NK-92 (cell line): Measurements from ENCODE around the gene TACSTD2.
"Not testable (repeated sequence)": the region's sequence is repeated elsewhere in the genome, so short reads cannot be mapped to it uniquely, and the experiment has no call there.

Source experiments
- DNase-seq: peaks from one replicate; lab custom pipeline; 2025; ENCODE audit not compliant: unreplicated experiment; lab: John Stamatoyannopoulos, UW

Gene TACSTD2

DNA sequence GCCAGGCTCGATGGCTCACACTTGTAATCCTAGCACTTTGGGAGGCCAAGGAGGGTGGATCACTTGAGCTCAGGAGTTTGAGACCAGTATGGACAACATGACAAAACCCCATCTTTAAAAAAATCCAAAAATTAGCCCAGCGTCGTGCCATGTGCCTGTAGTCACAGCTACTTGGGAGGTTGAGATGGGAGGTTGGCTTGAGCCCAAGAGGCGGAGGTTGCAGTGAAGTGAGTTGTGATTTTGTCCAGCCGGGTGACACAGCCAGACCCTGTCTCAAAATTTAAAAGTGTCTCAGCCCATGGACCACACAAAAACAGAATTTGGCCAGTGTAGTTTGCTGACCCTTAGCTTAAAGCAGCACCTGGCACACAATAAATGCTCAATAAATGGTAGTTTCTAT is 11.3 kb upstream of the TACSTD2 start:
- DNase-seq = no peak

GRCh38 chr1:58587667-58588066 is 10.6 kb upstream of the TACSTD2 start:
- no peak for DNase-seq

GRCh38 chr1:58586271-58586670 is 9.2 kb upstream of the TACSTD2 start:
- DNase-seq = no peak

GRCh38 chr1:58585581-58586151 is 8.6 kb upstream of the TACSTD2 start:
- no peak for DNase-seq

DNA sequence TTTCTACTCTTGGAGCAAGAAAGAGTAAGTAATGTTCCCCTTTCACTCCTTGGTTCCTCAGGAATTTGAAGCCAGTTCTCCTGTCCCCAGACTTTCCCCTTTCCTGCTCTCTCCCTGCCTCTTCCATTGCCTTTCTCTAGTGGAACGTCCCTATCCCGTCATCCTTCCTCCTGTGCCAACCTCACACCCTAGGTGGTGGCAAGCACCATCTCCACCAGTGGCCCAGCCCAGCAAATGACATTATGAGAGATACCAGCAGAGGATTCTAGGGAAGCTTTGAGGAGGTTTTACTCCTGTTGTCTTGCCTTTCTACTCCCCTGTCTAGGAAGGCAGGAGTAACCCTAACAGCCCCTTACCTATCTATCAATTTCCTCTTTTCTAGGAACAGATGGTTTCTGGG is 8.1 kb upstream of the TACSTD2 start:
- DNase-seq = no peak

DNA sequence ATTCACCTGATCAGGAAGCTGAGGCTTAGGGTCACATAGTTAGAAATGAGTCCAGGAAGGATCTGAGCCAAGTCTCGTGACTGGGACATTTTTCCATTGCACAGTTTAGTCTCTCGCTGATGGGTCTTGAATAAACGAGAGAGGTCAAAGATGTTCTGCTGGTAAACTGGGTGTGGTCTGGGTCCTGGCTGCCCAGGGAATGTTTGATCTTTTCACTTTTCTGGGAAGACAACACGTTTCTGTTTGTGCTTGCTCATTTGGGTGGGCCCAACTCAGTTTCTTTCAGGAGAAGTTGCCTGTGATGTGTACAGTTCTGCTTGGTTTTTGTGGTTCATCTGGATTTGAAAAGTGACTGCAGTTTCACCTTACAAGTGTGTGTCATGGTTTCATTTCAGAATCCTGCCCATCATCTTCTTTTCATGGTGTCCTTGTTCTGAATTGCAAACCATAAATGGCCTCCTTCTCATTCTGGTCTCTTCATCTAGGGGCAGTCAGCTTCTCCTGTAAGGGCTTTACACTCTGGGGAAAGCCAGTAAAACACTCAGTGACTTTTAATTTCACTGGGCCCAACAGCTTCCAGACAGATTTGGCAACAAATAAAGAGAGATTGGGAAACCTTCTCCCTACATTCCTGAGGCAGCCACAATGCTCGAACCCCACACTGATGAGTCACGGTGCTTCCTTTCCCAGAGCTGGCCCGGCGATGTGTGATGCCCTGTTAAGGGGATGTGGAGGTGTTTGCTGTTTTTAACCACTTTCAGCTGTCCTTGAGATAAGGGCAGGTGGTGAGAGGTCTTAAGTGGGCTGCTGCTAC is 7.2 kb upstream of the TACSTD2 start:
- no peak for DNase-seq

GRCh38 chr1:58583496-58583895 is 6.4 kb upstream of the TACSTD2 start:
- DNase-seq = no peak

GRCh38 chr1:58582143-58582542 is 5.1 kb upstream of the TACSTD2 start:
- not testable (repeated sequence) for DNase-seq

DNA sequence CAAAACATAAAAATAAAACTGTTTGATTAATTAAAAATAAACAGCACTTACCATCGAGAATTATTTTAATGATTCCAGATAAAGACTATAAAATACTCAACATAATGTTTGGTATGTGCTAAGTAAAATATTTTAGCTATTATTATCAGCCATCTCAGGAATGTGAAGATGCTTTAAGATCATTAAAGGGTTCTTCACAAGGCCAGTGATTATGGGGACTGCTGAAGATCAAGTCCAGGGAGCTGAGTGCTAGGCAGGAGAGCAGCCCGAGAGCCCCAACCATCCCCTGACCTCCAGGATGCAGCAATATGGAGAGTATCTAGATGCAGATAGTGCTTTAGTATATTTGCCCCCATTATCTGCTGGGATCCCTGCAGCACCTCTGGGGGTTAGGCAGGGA is 4.6 kb upstream of the TACSTD2 start:
- no peak for DNase-seq

DNA sequence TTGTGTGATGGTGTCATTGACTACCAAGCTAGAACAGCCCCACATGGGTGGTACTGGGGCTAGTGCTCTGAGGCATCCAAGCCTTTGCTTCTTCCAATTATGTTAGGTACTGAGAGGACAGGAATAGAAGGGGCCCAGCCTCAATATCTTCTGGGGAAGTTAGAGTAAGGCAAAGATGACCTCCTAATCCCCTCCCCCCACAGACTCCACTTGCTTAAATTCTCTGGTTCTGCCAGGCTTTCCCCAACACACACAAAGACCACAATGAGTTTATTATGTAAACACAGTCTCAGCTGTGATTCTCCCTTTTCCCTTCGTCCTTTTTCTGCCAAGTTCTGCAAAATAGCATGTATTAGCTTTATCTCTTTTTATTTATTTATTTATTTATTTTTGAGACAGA is 3.1 kb upstream of the TACSTD2 start:
- no peak for DNase-seq

DNA sequence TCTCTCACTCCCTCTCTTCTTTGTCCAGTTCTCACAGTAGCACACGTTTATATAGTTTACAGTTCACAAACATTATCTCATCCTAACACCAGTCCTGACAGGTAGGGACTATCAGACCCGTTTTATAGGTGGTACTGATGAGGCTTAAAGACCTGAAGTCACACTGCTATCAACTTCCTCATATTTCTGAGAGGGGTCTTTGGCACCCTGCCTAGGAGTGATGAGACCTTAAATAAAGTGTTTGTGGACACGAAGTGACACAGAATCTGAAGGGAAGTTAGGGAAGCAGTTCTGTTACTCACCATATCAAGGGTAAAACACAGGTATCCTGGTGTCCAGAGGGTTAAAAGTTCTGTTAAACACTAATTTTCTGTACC is 590 bp upstream of the TACSTD2 start:
- DNase-seq = no peak

GRCh38 chr1:58576325-58576726 is 726 bp downstream of the TACSTD2 start:
- DNase-seq = no peak

DNA sequence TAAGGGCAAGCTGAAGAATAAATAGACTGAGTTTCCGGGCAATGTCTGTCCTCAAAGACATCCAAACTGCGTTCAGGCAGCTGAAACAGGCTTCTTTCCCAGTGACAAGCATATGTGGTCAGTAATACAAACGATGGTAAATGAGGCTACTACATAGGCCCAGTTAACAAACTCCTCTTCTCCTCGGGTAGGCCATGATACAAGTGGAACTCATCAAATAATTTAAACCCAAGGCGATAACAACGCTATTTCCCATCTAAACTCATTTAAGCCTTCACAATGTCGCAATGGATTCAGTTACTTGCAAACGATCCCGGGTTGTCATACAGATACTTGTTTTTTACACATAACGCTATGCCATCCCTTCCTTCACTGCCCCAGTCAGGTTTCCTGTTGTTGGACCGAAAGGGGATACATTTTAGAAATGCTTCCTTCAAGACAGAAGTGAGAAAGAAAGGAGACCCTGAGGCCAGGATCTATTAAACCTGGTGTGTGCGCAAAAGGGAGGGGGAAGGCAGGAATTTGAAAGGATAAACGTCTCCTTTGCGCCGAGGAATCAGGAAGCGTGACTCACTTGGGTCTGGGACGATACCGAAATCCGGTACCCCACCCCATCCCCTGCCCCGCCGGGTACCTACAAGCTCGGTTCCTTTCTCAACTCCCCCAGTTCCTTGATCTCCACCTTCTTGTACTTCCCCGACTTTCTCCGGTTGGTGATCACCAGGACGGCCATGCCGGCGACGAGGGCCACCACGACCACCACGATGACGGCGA is 1.3 kb downstream of the TACSTD2 start:
- DNase-seq = no peak

DNA sequence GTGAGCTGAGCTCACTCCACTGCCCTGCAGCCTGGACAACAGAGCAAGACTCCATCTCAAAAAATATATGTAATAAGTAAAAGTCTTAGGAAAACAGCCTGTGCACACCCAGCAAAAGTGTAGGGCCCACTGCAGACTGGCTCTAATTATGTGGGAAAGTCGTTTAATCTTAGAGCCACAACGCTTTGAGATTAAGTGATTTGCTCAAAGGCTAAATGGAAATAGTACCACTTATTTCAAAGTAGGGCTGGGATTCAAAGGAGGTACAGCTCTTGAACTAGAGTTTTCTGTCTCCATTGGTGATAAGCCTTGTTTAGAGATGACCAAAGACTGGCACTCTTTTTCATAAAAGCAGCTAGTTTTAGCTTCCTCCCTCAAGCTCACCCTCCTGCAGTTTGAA is 2.2 kb downstream of the TACSTD2 start:
- no peak for DNase-seq

DNA sequence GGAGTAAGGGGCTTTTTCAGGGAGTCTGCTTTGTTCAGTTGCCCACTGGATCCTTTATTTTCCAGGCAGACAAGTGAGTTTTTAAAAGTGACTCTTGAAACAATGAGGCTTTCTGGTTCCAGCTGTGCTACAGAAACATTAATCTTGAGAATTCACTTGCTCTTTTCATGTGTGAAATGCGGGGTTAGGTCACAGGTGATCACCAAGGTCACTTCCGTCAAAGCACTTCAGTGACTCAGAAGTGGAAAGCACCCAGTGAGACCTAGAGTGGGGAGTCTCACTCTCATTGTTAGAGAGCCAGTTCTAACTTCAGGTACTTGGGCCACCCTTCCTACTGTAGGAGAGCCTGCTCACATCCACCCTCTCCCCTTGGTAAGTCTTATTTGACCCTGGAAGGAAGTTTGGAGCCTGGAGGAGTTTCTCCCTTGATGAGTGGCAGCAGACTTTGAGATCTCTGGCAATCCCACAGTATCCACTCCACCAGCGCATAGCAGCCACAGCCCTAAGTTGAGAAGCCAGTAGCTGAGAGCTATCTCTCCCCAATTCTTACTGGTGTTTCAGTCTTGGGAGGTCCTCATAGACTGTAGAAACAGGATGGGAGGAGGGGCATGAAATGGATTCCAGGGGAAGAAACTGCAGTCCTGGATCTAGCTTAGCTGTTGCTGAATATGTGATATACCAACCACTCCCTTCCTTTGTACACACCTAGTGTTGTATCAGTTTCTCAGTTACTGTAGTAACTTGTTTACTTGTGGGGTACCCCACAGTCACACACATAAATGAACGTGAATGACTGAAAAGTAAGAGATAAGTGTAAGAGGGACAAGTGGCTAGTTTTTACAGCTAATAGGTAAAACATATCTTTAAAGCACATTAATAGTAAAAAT is 3.1 kb downstream of the TACSTD2 start:
- DNase-seq = no peak

DNA sequence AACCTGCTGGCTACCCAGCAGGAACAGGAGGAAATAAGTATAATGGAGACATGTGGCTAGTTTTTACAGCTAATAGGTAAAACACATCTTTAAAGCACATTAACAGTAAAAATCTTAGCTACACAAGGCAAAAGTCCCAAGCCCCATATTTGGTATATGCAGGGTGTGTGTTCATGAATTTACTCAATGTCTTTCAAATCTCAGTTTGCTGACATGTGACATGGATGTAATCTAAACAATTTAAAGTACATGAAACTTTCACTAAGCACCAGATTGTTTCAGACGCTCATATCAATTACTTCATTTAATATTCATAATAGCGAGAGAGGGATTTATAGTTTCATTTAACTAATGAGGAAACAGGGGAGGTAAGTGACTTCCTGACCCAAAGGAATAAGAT is 3.9 kb downstream of the TACSTD2 start:
- DNase-seq = no peak

GRCh38 chr1:58572690-58573089 is 4.4 kb downstream of the TACSTD2 start:
- no peak for DNase-seq

GRCh38 chr1:58571616-58572015 is 5.4 kb downstream of the TACSTD2 start:
- DNase-seq = no peak

DNA sequence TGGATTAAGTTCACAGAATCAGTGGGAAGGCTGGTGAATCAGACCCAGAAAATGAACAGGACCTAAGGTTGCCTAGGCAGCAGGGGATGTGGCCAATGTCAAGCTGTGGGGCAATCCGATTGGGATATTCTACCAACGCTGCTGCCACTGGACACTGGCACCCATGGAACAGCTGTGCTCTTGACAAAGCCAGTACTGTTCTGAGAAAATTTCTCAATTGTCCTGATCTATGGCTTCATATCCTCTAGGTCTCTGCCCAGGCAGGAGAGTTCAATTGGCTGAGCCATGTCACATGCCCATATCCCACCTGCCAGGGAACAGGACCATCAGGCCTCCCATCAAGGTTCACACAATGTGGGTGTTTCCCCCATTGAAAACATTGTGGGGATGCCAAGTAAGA is 6.2 kb downstream of the TACSTD2 start:
- DNase-seq = no peak

DNA sequence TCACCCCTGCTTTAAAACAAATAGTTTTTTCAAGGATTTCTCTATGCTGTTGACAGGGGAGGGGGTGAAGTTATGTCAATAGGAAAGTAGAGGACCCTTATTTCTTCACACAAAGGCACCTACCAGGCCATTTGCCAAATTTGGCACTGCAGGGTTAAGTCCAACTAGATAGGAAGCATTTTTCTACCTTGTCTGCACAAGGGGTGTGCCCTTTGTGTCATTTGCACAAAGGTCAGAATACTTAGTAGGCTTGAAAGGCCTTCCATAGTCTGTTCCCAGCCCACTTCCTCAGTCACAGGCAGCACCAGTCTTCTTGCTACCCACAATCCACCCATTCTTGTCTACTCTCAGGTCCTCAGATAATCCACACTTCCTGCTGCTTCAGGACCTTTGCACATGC is 7.0 kb downstream of the TACSTD2 start:
- DNase-seq = no peak

- no peak for DNase-seq
Observed at GRCh38 chr1:58568911-58569310, 8.1 kb downstream of the TACSTD2 start.
